Adipose tissue (tissue), 3 donors: ENCODE measurements around the gene POLE. TPM values are rescaled to one million over a fixed set of nuclear protein-coding genes. Genes with fewer than 3 reads are reported as not detected.

ENCODE experiments used
- H3K27ac ChIP-seq: one replicate; pipeline ENCODE4 v1.5.1; 2013; ENCODE audit warnings: low read depth, low read length
- WGBS, 3 donors: extraction: QIAGEN DNeasy Blood & Tissue Kit; methylation state at CpG; one replicate each; pipeline ENCODE4 v1.1.7; 2013; 5-methylcytosine and 5-hydroxymethylcytosine counted together
- polyA plus RNA-seq, 3 donors: library from polyadenylated mRNA; stranded (reverse); fragments of 200-250 nt; gene quantifications; one replicate each; pipeline ENCODE4 v1.2.3, GENCODE V29; 2013
- donor health status: healthy with polysubstance abuse.
- donor health status: Bipolar disorder and iron deficiency.
- donor health status: healthy.

Gene POLE
- polyA plus RNA-seq, 3 donors: 13.7 to 27.6 (median 15.0) TPM

DNA sequence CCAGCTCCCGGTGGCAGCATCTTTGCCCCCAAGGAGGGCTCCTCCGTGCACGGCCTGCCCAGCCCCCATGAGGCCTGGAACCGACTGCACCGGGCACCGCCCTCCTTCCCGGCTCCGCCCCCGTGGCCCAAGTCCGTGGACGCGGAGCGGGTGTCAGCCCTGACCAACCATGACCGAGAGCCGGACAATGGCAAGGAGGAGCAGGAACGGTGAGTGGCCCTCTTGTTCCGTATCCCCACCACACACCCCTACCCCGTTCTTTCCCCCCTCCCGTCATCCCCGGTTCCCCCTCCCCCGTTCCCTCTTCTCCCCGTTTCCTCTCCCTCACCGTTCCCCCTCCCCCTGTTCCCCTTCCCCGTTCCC is 105.1 kb downstream of the POLE start:
- 53 to 78% (median 55%) methylated on average over 19 to 24 of the region's 24 CpGs for WGBS, 3 donors
- no peak overlapping the region for H3K27ac ChIP-seq

DNA sequence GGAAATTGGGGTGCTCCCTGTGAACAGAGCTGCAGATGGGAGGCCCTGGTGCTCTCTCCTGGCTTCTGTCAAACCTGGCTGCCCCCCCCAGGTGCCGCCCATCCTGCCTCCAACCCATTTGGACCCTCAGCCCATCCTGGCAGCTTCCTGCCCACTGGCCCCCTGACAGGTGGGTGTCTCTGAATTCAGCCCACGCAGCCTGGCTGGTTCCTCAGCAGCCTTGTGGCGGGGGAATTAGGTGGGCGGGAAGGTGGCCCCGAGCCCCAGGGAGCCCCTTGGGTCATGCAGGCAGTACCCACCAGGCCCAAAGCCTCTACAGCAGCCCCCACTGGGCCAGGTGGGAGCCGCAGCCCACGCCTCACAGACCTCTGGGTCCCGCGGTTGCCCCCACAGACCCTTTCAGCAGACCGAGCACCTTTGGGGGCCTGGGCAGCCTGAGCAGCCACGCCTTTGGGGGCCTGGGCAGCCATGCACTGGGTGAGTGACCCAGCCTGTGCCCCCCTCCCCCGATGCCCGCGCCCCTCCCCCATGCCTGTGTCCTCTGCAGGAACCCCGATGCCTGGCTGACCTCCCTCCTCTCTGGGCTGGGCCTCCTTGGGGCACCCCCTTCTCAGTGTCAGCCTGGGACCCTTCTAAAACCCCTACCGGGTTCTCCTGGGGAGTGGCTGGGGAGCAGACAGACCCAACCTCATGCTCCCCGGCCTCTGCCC is 105.6 kb downstream of the POLE start:
- no peak overlapping the region for H3K27ac ChIP-seq
- WGBS, 3 donors: 74 to 86% (median 77%) methylated on average over 14 to 17 of the region's 17 CpGs

DNA sequence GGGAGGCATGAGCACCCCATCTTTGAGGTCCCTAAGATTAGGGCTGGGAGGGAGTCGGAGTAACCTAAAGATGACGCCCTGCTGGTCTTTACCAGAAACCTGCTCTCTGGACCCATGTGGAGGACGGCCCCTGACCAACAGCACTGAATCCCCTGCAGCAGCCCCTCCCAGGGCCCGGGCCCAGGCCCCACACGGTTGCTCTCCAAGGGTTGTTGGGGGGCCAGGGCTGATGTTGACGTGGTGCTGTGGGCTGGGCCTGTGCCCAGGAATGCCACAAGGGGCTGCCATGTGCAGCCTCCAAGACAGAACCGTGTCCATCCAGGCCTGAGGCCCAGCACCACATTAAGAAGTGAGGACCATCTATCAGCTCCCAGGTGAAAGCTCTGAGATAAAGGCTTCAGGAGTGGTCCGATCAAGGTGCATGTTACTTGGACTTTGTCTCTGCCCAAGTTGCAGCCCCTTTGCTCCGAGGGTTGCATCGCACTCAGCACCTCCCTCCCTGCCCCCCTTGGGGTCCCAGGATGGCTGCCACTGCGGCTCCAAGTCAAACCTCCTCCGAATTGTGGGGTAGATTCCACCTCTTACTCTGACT is 106.3 kb downstream of the POLE start:
- WGBS, 3 donors: 90 to 96% (median 94%) methylated on average over 12 of the region's 12 CpGs
- no peak overlapping the region for H3K27ac ChIP-seq

DNA sequence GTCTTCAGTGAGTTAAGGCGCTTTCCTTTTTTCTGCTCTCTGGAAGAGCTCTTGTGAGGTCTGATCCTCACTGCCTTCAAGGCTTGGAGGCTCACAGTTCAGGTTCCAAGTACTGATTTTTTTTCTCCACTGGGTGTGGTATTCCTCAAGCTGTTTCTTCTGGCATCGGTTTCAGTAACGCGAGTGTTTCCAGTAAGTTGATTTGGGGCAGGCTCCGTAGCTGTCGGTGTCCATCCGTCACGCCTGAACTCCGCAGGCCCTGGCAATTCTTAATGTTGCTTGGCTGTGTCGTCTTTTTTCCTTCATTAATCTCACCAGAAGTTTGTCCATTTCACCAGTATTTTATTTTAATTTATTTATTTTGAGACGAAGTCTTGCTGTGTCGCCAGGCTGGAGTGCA is 107.4 kb downstream of the POLE start:
- WGBS, 3 donors: 71 to 86% (median 83%) methylated on average over 12 of the region's 12 CpGs

DNA sequence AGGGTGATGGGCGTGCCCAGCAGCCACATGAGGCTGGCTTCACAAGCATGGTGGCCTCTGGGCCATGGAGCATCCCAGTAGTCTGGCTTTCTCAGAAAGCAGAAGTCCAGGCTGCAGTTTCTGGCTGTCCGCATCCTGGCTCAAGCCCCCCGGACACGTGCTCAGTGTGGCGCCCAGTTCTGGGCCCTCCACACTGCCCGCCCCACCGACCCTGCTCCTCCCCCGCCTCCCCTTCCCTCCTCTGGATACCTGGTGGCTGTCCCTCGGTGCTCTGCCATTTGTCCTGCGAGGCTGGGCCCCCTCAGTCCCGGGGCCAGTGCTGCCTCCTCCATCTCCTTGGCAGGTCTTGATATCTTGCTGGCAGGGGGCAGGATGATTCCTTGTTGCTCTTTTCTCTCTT is 108.3 kb downstream of the POLE start:
- 81 to 92% (median 86%) methylated on average over 11 of the region's 11 CpGs for WGBS, 3 donors
- H3K27ac ChIP-seq: no peak overlapping the region

More for the DNA sequence above, 107.4 kb downstream of the POLE start:
- no peak overlapping the region for H3K27ac ChIP-seq

DNA sequence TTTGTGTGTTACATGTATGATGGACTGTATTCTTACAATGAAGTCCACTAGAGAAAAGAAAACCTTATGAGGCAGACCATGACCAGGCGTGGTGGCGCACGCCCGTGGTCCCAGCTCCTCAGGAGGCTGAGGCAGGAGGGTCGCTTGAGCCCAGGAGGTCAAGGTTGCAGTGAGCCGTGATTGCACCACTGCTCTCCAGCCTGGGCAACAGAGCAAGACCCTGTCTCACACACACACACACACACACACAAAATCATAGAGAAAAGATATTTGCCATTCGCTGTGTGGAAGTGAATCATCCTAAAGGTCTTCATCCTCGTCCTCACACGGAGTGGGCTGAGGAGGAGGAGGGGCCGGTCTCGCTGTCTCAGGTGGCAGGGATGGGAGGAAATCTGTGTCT is 109.0 kb downstream of the POLE start:
- WGBS, 3 donors: 85 to 95% (median 92%) methylated on average over 11 of the region's 11 CpGs
- no peak overlapping the region for H3K27ac ChIP-seq

DNA sequence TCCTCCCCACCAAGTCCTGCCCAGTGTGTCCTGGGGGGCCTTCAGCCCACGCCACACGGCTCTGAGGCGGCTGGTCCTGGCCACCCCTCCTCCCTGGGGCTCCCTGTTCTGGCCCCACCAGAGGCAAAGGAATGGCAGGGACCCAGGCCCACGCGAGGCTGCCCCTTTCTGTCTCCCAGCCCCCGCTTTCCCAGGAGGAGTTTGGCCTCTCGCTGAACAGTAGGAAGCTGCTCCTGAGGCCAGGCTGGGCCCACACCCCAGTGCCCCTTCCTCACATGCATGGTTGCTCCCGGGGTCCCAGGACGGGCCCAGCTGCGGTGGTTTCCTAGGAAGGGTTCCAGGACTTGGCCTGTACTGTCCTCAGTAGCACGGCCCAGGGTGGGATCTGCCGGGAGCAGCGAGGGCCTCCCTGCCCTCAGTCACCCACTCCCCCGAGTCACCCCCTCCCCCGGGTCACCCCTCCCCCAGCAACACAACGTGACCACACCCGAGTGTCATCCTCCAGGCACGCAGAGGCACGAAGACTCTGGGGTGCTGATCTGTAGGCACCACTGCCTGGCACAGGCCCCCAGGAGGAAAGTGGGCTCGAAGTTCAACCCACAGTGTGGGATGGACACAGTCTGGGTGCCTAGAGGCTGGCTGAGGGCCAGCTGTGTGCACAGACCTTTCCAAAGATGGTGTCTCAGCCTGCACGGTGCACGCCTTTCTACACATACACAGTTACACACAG is 109.8 kb downstream of the POLE start:
- WGBS, 3 donors: 83 to 87% (median 85%) methylated on average over 19 to 22 of the region's 22 CpGs
- no peak overlapping the region for H3K27ac ChIP-seq

DNA sequence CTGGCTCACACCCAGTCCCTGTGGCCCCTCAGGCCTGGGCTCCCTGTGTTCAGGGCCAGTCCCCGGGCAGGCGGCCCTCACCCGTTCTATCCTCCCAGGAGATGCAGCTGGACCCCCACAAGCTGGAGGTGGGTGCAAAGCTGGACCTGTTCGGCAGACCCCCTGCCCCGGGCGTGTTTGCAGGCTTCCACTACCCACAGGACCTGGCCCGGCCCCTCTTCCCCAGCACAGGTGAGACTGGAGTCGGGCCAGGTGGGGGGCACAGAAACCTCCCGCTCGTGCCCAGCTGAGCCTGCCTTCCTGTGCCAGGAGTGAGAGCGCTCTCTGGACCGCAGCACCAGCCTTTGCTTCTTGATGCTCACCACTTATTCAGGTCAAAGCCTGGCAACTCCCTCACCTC is 110.4 kb downstream of the POLE start:
- 94 to 97% (median 96%) methylated on average over 11 to 12 of the region's 12 CpGs for WGBS, 3 donors
- no peak overlapping the region for H3K27ac ChIP-seq

DNA sequence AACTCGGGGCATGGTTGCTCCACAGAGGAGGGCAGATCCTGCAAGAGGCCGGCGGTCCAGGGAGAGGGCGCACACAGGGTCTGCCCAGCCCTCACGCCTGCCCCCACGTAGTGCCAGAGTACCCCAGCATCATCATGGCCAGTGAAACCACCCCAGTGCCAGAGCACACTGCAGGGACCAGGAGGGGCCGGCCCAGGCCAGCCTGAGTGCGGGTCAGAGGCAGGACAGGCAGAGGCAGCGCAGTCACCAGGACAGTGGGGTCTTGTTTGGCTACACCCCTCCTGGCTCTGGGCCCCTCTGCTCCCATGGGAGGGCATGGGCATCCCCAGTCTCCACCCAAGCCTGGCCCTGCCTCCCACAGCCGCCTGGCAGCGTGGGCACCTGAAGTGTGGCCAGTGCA is 111.5 kb downstream of the POLE start:
- WGBS, 3 donors: 96 to 99% (median 98%) methylated on average over 11 of the region's 11 CpGs
- no peak overlapping the region for H3K27ac ChIP-seq

DNA sequence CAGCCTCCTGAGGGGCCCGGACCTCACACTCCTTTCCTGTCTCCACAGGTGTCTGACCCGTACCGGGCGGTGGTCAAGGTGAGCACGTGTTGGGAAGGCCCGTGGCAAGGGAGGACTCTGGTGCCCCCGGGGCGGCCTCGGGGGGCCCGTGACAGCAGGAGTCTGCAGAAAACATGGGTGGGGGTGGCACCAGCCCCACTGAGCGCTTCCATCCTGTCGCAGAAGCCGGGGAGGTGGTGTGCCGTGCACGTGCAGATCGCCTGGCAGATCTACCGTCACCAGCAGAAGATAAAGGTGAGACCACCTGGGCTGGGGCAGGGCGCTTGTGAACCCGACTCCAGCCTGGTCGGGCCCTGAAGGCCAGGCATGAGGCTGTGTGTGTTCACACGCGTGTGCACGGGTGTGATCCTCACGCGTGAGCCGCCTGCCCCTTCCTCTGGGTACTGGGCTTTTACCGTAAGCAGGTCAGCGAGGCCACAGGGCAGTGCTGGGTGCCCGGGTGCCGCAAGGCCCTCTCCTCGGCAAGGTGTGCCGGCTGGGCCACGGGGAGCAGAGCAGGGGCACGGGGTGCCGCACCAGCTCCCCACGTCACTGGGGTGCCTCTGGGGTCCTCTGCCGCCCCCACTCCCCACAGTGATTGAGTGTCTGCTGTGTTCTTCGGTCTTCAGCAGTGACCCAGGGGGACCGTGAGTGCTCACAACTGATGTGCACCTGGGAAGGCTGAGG is 112.7 kb downstream of the POLE start:
- no peak overlapping the region for H3K27ac ChIP-seq
- 96 to 97% (median 96%) methylated on average over 38 to 39 of the region's 39 CpGs for WGBS, 3 donors

Other genes with a start within 250 kb of the POLE start
- gene FBRSL1, start 197.2 kb downstream of the POLE start, polyA plus RNA-seq: 10 to 100 TPM; 14.7 to 26.9 (median 20.5) TPM
- under 1 TPM in 2 of 3 donors, not detected in 1; 0.14 to 0.18 TPM for gene LRCOL1, start 76.8 kb downstream of the POLE start, polyA plus RNA-seq
- 1 to 10 TPM in 1 of 3 donors, under 1 TPM in 2; 0.37 to 1.5 (median 0.38) TPM for gene P2RX2, start 68.6 kb downstream of the POLE start, polyA plus RNA-seq
- 10 to 100 TPM; 30.8 to 76.3 (median 39.6) TPM for gene PXMP2, start 245 bp upstream of the POLE start, polyA plus RNA-seq
- gene PGAM5, start 23.5 kb upstream of the POLE start, polyA plus RNA-seq: 10 to 100 TPM; 11.2 to 14.5 (median 12.2) TPM
- 10 to 100 TPM; 18.2 to 58.2 (median 19.2) TPM for gene ANKLE2, start 74.5 kb upstream of the POLE start, polyA plus RNA-seq
- 10 to 100 TPM; 13.2 to 34.8 (median 14.1) TPM for gene GOLGA3, start 141.5 kb upstream of the POLE start, polyA plus RNA-seq
- 10 to 100 TPM; 12.8 to 21.0 (median 19.1) TPM for gene CHFR, start 200.3 kb upstream of the POLE start, polyA plus RNA-seq